T-cell (primary cell): ENCODE data around the gene SH3BGRL2. TPM values are rescaled to one million over a fixed set of nuclear protein-coding genes. Genes with fewer than 3 reads are reported as not detected.

Experiments
- ATAC-seq, 4 experiments: fragments of 200-7000 bp in 3 of 4; fragments of 150-1000 bp in 1 of 4; cut with Tn5 transposase; replicated peaks in 1 of 4; 1 replicate in 3 of 4; 2 replicates in 1 of 4; pipeline ENCODE4 v1.10.0; 2021; ENCODE audit warnings: moderate library complexity in 3 of 4, mild to moderate bottlenecking in 2 of 4, moderate number of reproducible peaks in 1 of 4
- CTCF ChIA-PET, 2 donors: fragments of 300-600 bp; sonication (Branson Sonifier 250); formaldehyde crosslinking; loops; one replicate each; lab custom pipeline; 2022; ENCODE audit warnings: antibody characterized with exemption in 2 of 2; lab: Charles Lee
- POLR2A ChIA-PET, 2 donors: fragments of 300-600 bp; sonication (Branson Sonifier 250); formaldehyde crosslinking; loops; one replicate each; lab custom pipeline; 2022; ENCODE audit warnings: antibody characterized with exemption in 2 of 2; lab: Charles Lee
- DNase-seq, 35 experiments: peaks; one replicate each; pipeline versions ENCODE4 v3.0.0 to v3.0.0-alpha.2; 2013 to 2023
- H3K27ac ChIP-seq: one replicate; pipeline ENCODE4 v1.5.1; 2013; ENCODE audit warnings: low read length
- H3K27me3 ChIP-seq, 2 experiments: replicated peaks in 1 of 2; 1 replicate in 1 of 2; 2 replicates in 1 of 2; pipeline versions ENCODE4 v1.6.1 to v1.7.0; 2013; ENCODE audit warnings: low read length in 1 of 2, mixed read lengths in 1 of 2; ENCODE audit not compliant: control insufficient read depth in 2 of 2, insufficient read depth in 2 of 2; ENCODE audit errors: extremely low read depth in 1 of 2
- H3K36me3 ChIP-seq, 2 donors: 1 replicate in 1 of 2; 2 replicates in 1 of 2; pipeline versions ENCODE4 v1.6.1 to v1.7.0; 2013; ENCODE audit warnings: low read length in 1 of 2; ENCODE audit not compliant: control insufficient read depth in 2 of 2, insufficient read depth in 1 of 2; ENCODE audit errors: extremely low read depth in 1 of 2
- H3K4me1 ChIP-seq, 2 experiments: 1 replicate in 1 of 2; 2 replicates in 1 of 2; pipeline versions ENCODE4 v1.6.1 to v1.7.0; 2013; ENCODE audit warnings: low read length in 2 of 2, mixed read lengths in 1 of 2; ENCODE audit not compliant: insufficient read depth in 2 of 2, control insufficient read depth in 1 of 2; ENCODE audit errors: extremely low read depth in 1 of 2
- H3K4me3 ChIP-seq, 2 donors: 1 replicate in 1 of 2; 2 replicates in 1 of 2; pipeline versions ENCODE4 v1.5.1 to v1.7.0; 2013; ENCODE audit warnings: mild to moderate bottlenecking in 2 of 2, low read length in 1 of 2, moderate library complexity in 1 of 2; ENCODE audit not compliant: control insufficient read depth in 1 of 2; ENCODE audit errors: extremely low read depth in 1 of 2
- H3K9me3 ChIP-seq: 2 replicates; pipeline ENCODE4 v1.7.0; 2013
- H3K27ac Mint-ChIP-seq, 2 donors: one replicate each; pipeline ENCODE4 v1.8.0; 2020 to 2021; ENCODE audit warnings: mild to moderate bottlenecking in 2 of 2, mixed read lengths in 2 of 2
- H3K27me3 Mint-ChIP-seq, 2 donors: one replicate each; pipeline ENCODE4 v1.8.0; 2021 to 2022; ENCODE audit warnings: mixed read lengths in 2 of 2
- H3K36me3 Mint-ChIP-seq: one replicate; pipeline ENCODE4 v1.8.0; 2021; ENCODE audit warnings: mixed read lengths
- H3K4me1 Mint-ChIP-seq, 3 donors: one replicate each; pipeline ENCODE4 v1.8.0; 2020 to 2022; ENCODE audit warnings: mixed read lengths in 3 of 3, mild to moderate bottlenecking in 1 of 3
- H3K4me3 Mint-ChIP-seq, 3 donors: one replicate each; pipeline ENCODE4 v1.8.0; 2020 to 2022; ENCODE audit warnings: mild to moderate bottlenecking in 3 of 3, mixed read lengths in 3 of 3, moderate library complexity in 3 of 3
- H3K9me3 Mint-ChIP-seq, 3 donors: one replicate each; pipeline ENCODE4 v1.8.0; 2020 to 2022; ENCODE audit warnings: mixed read lengths in 3 of 3
- WGBS: methylation state at CpG from one replicate; pipeline ENCODE4 v1.1.5; 2013; ENCODE audit warnings: missing lambda C conversion rate; ENCODE audit not compliant: insufficient coverage; 5-methylcytosine and 5-hydroxymethylcytosine counted together
- total RNA-seq, 35 experiments: library from RNA in 6 of 35; stranded (reverse) in 6 of 35; fragments of 120-200 nt in 1 of 35; gene quantifications; one replicate each; pipeline versions ENCODE4 v1.2.1 to v1.2.4 and lab custom pipeline; 2013 to 2026

Gene SH3BGRL2
- total RNA-seq, 5 donors from 2014 or later (not counting 1 experiment from before 2014, with no cell fraction given), result 0.53 to 8.9 (median 1.4) TPM

DNA sequence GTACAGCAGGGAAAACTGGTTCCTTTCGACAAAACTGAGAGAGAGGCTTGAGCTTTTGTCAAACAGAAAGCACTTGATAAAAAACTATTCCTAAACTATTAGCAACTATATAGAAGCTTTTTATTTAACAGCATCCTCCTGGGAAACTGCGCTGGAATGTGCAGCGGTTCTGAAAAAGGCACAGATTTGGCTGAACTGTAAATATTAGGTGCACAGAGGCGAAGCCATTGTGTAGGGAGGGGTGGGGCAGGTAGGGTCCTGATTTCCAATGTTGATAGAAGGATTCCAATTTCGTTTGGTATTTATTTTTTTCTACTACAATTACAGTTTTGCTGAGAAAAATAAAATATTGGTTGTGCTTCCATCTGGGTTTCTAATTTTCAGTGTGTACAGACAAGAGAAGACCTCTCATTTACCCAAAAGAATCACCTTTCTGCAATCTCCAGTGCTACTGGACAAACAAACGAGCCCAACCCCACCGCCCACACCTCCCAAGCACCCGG is 698 bp upstream of the SH3BGRL2 start:
- peaks cover 41 to 46% of the 10 kb centered on the region in 2 donors for H3K27me3 Mint-ChIP-seq
- H3K9me3 ChIP-seq, result no peaks in the 10 kb centered on the region
- peaks cover 18 to 19% of the 10 kb centered on the region in 2 experiments for H3K27me3 ChIP-seq
- CTCF ChIA-PET, result no interaction called here
- H3K4me3 ChIP-seq, result peak overlapping the region in 1 of 2 donors; percentile 78
- H3K36me3 ChIP-seq, result no peaks in the 10 kb centered on the region
- H3K36me3 Mint-ChIP-seq, result no peaks in the 10 kb centered on the region
- 49% methylated on average over 6 of the region's 8 CpGs for whole genome bisulfite sequencing
- H3K27ac Mint-ChIP-seq, result no peak overlapping the region
- DNase-seq (no peak), ATAC-seq (no peak)
- H3K4me1 Mint-ChIP-seq, result peaks cover 10 to 13% (median 12%) of the 10 kb centered on the region in 3 donors
- POLR2A ChIA-PET, result no interaction called here
- no peak overlapping the region for H3K27ac ChIP-seq
- no peaks in the 10 kb centered on the region for H3K9me3 Mint-ChIP-seq
- peak overlapping the region; percentile 71 to 82 (median 80) for H3K4me3 Mint-ChIP-seq
- H3K4me1 ChIP-seq, result peaks cover 0 to 12% of the 10 kb centered on the region in 2 experiments

DNA sequence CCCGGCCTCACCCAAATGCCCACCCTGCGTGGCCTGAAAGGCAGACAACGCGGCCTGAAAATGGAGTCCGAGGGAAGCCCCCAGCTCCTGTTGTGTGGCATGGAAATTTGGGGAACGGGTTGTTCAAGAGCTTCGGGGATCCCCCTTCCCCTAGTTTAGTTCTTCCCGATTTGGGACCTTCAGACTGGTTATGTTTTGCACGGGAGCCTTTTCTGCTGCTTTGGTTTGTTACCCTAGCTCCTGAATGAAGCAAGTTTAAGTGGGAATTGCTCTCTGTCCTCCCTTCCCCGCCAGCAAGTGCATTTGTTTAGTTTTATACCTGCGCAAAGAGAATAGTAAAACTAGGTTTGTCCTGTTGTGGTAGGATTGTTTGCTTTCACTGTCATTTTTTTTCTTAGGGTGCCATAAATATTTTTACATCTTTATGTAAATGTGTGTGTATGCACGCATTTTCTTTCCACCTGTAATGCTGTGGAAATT is 604 bp downstream of the SH3BGRL2 start:
- Histone ChIP-seq H3K27me3 (peaks cover 18 to 19% of the 10 kb centered on the region in 2 experiments), H3K36me3 (no peaks in the 10 kb centered on the region), H3K27ac (no peak overlapping the region), H3K4me3 (no peak overlapping the region), H3K9me3 (no peaks in the 10 kb centered on the region), H3K4me1 (peaks cover 0 to 12% of the 10 kb centered on the region in 2 experiments)
- H3K4me1 Mint-ChIP-seq, result peaks cover 10 to 13% (median 12%) of the 10 kb centered on the region in 3 donors
- CTCF ChIA-PET, result no interaction called here
- H3K9me3 Mint-ChIP-seq, result no peaks in the 10 kb centered on the region
- DNase-seq (no peak), ATAC-seq (no peak)
- H3K4me3 Mint-ChIP-seq, result peak overlapping the region; percentile 71 to 82 (median 80)
- POLR2A ChIA-PET, result interaction anchor here in 1 of 2 donors (0.6 kb wide), 1 partner anchor 63 kb away, joined by 6 read pairs; no protein-coding TSS in a partner anchor
- H3K36me3 Mint-ChIP-seq, result no peaks in the 10 kb centered on the region
- H3K27ac Mint-ChIP-seq, result peak overlapping the region in 1 of 2 donors; percentile 25
- peaks cover 44 to 59% of the 10 kb centered on the region in 2 donors for H3K27me3 Mint-ChIP-seq
- no CpG with 5 or more reads among the region's 12 CpGs for WGBS

DNA sequence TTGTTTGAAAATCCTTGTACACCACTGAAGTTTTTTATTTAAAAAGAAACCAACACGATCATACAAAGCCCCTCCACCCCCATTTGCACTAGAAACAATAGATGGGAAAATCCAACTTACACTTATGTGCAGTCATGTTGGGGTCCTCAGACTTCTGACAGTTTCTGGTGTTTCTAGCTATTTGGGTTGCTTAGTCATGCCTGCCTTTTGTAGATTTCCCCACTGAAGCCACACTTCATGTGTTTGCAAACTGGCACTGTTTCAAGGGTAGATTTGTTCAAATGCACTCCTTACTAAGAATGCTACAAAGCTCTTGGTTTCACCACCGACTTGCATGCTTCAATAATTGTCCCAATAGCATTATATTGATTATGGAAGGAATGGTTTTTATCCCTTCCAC is 1.5 kb downstream of the SH3BGRL2 start:
- Mint-ChIP-seq H3K9me3 (no peaks in the 10 kb centered on the region), H3K4me1 (peaks cover 10 to 13% (median 12%) of the 10 kb centered on the region in 3 donors), H3K27ac (no peak overlapping the region), H3K36me3 (no peaks in the 10 kb centered on the region), H3K27me3 (peaks cover 43 to 60% of the 10 kb centered on the region in 2 donors), H3K4me3 (no peak overlapping the region)
- POLR2A ChIA-PET, result interaction anchor here in 1 of 2 donors (0.7 kb wide), 1 partner anchor 8 kb away, joined by 4 read pairs; no protein-coding TSS in a partner anchor
- Histone ChIP-seq H3K4me3 (no peak overlapping the region), H3K27ac (no peak overlapping the region), H3K36me3 (no peaks in the 10 kb centered on the region), H3K9me3 (no peaks in the 10 kb centered on the region), H3K27me3 (peaks cover 18 to 19% of the 10 kb centered on the region in 2 experiments), H3K4me1 (peaks cover 0 to 12% of the 10 kb centered on the region in 2 experiments)
- CTCF ChIA-PET, result interaction anchor here in 1 of 2 donors (0.5 kb wide), 1 partner anchor 418 kb away, joined by 5 read pairs; no protein-coding TSS in a partner anchor
- ATAC-seq, result no peak
- no CpG with 5 or more reads among the region's 2 CpGs for WGBS
- no peak for DNase-seq

DNA sequence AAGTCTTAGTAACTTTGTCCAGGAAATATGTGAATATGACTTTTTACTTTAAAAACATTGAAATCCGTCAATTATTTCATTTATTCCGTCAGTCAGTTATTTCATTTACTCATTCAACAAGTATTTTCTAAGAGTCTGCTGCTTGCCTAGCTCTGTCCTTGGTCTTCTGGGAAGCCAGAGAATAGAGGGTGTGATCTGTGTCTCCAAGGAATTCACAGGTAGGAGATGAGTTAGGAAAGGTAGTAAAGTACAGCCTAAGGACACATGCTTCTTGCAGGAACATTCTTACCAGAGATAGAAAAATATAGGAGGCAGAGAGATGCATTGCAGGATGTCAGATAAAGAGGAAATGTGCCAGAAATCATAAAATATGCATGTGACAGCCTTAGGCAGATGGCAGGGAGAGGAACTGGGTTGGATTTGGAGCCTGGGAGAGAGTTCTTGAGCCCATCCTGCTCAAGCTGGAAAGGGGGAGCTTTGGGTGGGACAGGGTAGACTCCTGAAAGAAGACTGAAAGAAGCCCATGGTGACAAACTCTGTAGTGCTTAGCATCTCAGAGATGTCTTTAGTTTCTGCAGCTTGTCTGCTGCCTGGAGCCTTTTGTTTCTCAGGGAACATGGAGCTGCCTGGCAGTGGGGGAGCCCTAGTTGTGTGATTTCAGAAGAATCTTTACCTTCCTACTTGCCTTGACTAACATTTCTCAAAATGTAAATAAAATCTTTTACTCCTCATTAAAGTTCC is 3.5 kb downstream of the SH3BGRL2 start:
- H3K9me3 ChIP-seq, result no peaks in the 10 kb centered on the region
- Mint-ChIP-seq H3K27me3 (peaks cover 34 to 51% of the 10 kb centered on the region in 2 donors), H3K4me3 (no peak overlapping the region), H3K9me3 (no peaks in the 10 kb centered on the region), H3K4me1 (peaks cover 10 to 13% (median 12%) of the 10 kb centered on the region in 3 donors), H3K27ac (no peak overlapping the region), H3K36me3 (no peaks in the 10 kb centered on the region)
- POLR2A ChIA-PET, result no interaction called here
- ATAC-seq, result no peak
- no peak overlapping the region for H3K27ac ChIP-seq
- no peaks in the 10 kb centered on the region for H3K36me3 ChIP-seq
- H3K4me3 ChIP-seq, result no peak overlapping the region
- no CpG with 5 or more reads among the region's 2 CpGs for WGBS
- H3K27me3 ChIP-seq, result peaks cover 13 to 15% of the 10 kb centered on the region in 2 experiments
- CTCF ChIA-PET, result no interaction called here
- no peak for DNase-seq
- H3K4me1 ChIP-seq, result peaks cover 0 to 12% of the 10 kb centered on the region in 2 experiments

DNA sequence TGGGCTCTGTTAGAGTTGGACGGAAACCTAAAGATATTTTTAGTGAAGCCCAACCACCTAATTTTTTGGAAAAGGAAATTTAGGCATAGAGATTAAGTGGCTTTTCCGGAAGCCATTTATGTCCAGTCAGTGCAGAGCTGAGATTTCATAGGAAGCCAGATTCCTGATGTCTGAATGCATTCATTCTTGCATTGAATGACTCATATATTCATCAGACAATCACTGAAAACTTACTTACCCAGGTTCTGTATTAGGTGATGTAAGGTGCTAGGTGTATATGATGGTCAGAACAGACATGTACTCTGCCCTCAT is 4.1 kb downstream of the SH3BGRL2 start:
- Mint-ChIP-seq H3K4me3 (no peak overlapping the region), H3K36me3 (no peaks in the 10 kb centered on the region), H3K4me1 (peaks cover 10 to 13% (median 12%) of the 10 kb centered on the region in 3 donors), H3K27me3 (peaks cover 30 to 51% of the 10 kb centered on the region in 2 donors), H3K9me3 (no peaks in the 10 kb centered on the region), H3K27ac (no peak overlapping the region)
- no CpG with 5 or more reads among the region's 2 CpGs for whole genome bisulfite sequencing
- POLR2A ChIA-PET, result no interaction called here
- H3K36me3 ChIP-seq, result no peaks in the 10 kb centered on the region
- peaks cover 11 to 15% of the 10 kb centered on the region in 2 experiments for H3K27me3 ChIP-seq
- no peaks in the 10 kb centered on the region for H3K9me3 ChIP-seq
- H3K27ac ChIP-seq, result no peak overlapping the region
- DNase-seq (no peak), ATAC-seq (no peak)
- CTCF ChIA-PET, result no interaction called here
- H3K4me3 ChIP-seq, result no peak overlapping the region
- H3K4me1 ChIP-seq, result peaks cover 0 to 12% of the 10 kb centered on the region in 2 experiments

DNA sequence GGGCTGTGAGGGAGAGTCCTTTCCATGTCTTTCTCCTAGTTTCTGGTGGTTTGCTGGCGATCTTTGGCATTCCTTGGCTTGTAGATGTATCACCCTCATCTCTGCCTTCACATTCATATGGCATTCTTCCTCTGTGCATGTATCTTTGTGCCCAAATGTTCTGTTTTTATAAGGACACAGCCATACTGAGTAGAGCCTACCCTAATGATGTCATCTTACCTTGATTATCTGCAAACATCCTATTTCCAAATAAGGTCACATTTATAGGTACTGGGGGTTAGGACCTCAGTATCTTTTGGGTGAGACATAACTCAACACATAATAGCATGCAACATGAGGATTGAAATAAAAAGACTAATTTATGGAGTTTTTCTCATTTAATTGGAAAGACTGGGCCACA is 5.5 kb downstream of the SH3BGRL2 start:
- H3K4me1 Mint-ChIP-seq, result peaks cover 3 to 5% (median 3%) of the 10 kb centered on the region in 3 donors
- DNase-seq (no peak), ATAC-seq (no peak)
- POLR2A ChIA-PET, result no interaction called here
- Histone ChIP-seq H3K27me3 (peaks cover 2 to 9% of the 10 kb centered on the region in 2 experiments), H3K4me1 (peaks cover 0 to 2% of the 10 kb centered on the region in 2 experiments), H3K9me3 (no peaks in the 10 kb centered on the region), H3K27ac (no peak overlapping the region), H3K4me3 (no peak overlapping the region), H3K36me3 (no peaks in the 10 kb centered on the region)
- CTCF ChIA-PET, result no interaction called here
- no peaks in the 10 kb centered on the region for H3K9me3 Mint-ChIP-seq
- no peak overlapping the region for H3K27ac Mint-ChIP-seq
- no peaks in the 10 kb centered on the region for H3K36me3 Mint-ChIP-seq
- no CpG with 5 or more reads among the region's 1 CpG for WGBS
- no peak overlapping the region for H3K4me3 Mint-ChIP-seq
- peaks cover 19 to 50% of the 10 kb centered on the region in 2 donors for H3K27me3 Mint-ChIP-seq
